ENCODE results near the gene HIC2. TPM values are rescaled to one million over a fixed set of nuclear protein-coding genes. Genes with fewer than 3 reads are reported as not detected.
A peak's percentile ranks its signal among the peaks of the same experiment; 100 is the strongest.
"Not testable (repeated sequence)": the region's sequence is repeated elsewhere in the genome, so short reads cannot be mapped to it uniquely, and the experiment has no call there.

Gene HIC2
- total and polyA plus RNA-seq, 9 of the 15 experiments (the other 6 are each of a cell fraction or from before 2014, with no cell fraction given): 1.7 to 117 (median 35.5) TPM

GRCh38 chr22:21384468-21385357 is 32.5 kb upstream of the HIC2 start:
- H3K9me1 ChIP-seq (ENCODE audit: control insufficient read depth, insufficient read depth, low read length); H3K9ac ChIP-seq (ENCODE audit: insufficient read depth in 1 of 2, low read depth in 2 of 2, low read length in 2 of 2); H4K20me1 ChIP-seq (replicated peaks; ENCODE audit: control insufficient read depth, insufficient read depth, low read length); H3K4me1 ChIP-seq (replicated peaks in 1 of 2; ENCODE audit: control insufficient read depth in 2 of 2, insufficient read depth in 2 of 2, low read length in 2 of 2); H3K4me2 ChIP-seq (ENCODE audit: insufficient read depth, low read length); H2AFZ ChIP-seq (ENCODE audit: low read depth, low read length); H3K79me2 ChIP-seq (ENCODE audit: control insufficient read depth, insufficient read depth, low read length); POLR2A ChIA-PET; DNase-seq (ENCODE audit: extremely low read depth in 1 of 4, low spot score in 3 of 4); intact Hi-C loops (cut with micrococcal nuclease); H3K27me3 ChIP-seq (ENCODE audit: control insufficient read depth in 2 of 2, insufficient read depth in 2 of 2, low read length in 2 of 2); H3K4me3 ChIP-seq; H3K27ac ChIP-seq (ENCODE audit: extremely low read depth, low read depth, low read length); FAIRE-seq; in situ Hi-C loops (cut with MboI); CTCF ChIA-PET (ENCODE audit: low intra/inter-chr PET ratio); H3K36me3 ChIP-seq (ENCODE audit: control insufficient read depth, insufficient read depth, low read length); H3K9me3 ChIP-seq (replicated peaks; ENCODE audit: control insufficient read depth, insufficient read depth, low read depth, low read length): not testable (repeated sequence)
- TSS peak; percentile 88 for BruUV-seq (replicated peaks)
- WGBS (ENCODE audit: insufficient coverage, low coverage, missing lambda C conversion rate): no CpG with 5 or more reads among the region's 79 CpGs
- peak; percentile 55 for ATAC-seq

- H3K9ac ChIP-seq (ENCODE audit: insufficient read depth in 1 of 2, low read depth in 2 of 2, low read length in 2 of 2); H2AFZ ChIP-seq (ENCODE audit: low read depth, low read length); FAIRE-seq; POLR2A ChIA-PET; H3K9me3 ChIP-seq (replicated peaks; ENCODE audit: control insufficient read depth, insufficient read depth, low read depth, low read length); H3K36me3 ChIP-seq (ENCODE audit: control insufficient read depth, insufficient read depth, low read length); H3K27ac ChIP-seq (ENCODE audit: extremely low read depth, low read depth, low read length); in situ Hi-C loops (cut with MboI); H3K79me2 ChIP-seq (ENCODE audit: control insufficient read depth, insufficient read depth, low read length); BruUV-seq (replicated peaks); intact Hi-C loops (cut with micrococcal nuclease); H3K4me1 ChIP-seq (replicated peaks in 1 of 2; ENCODE audit: control insufficient read depth in 2 of 2, insufficient read depth in 2 of 2, low read length in 2 of 2); H3K4me2 ChIP-seq (ENCODE audit: insufficient read depth, low read length); H3K4me3 ChIP-seq; CTCF ChIA-PET (ENCODE audit: low intra/inter-chr PET ratio); DNase-seq (ENCODE audit: extremely low read depth in 1 of 4, low spot score in 3 of 4); H4K20me1 ChIP-seq (replicated peaks; ENCODE audit: control insufficient read depth, insufficient read depth, low read length); H3K27me3 ChIP-seq (ENCODE audit: control insufficient read depth in 2 of 2, insufficient read depth in 2 of 2, low read length in 2 of 2); H3K9me1 ChIP-seq (ENCODE audit: control insufficient read depth, insufficient read depth, low read length): not testable (repeated sequence)
- no CpG with 5 or more reads among the region's 7 CpGs for WGBS (ENCODE audit: insufficient coverage, low coverage, missing lambda C conversion rate)
- peak; percentile 80 for ATAC-seq
Measured at GRCh38 chr22:21389480-21389879, 27.7 kb upstream of the HIC2 start.

- BruUV-seq (replicated peaks); H3K36me3 ChIP-seq (ENCODE audit: control insufficient read depth, insufficient read depth, low read length); H3K9ac ChIP-seq (ENCODE audit: insufficient read depth in 1 of 2, low read depth in 2 of 2, low read length in 2 of 2); H3K4me3 ChIP-seq; in situ Hi-C loops (cut with MboI); CTCF ChIA-PET (ENCODE audit: low intra/inter-chr PET ratio); H3K27me3 ChIP-seq (ENCODE audit: control insufficient read depth in 2 of 2, insufficient read depth in 2 of 2, low read length in 2 of 2); POLR2A ChIA-PET; H3K9me1 ChIP-seq (ENCODE audit: control insufficient read depth, insufficient read depth, low read length); FAIRE-seq; H4K20me1 ChIP-seq (replicated peaks; ENCODE audit: control insufficient read depth, insufficient read depth, low read length); H3K9me3 ChIP-seq (replicated peaks; ENCODE audit: control insufficient read depth, insufficient read depth, low read depth, low read length); H3K27ac ChIP-seq (ENCODE audit: extremely low read depth, low read depth, low read length); DNase-seq (ENCODE audit: extremely low read depth in 1 of 4, low spot score in 3 of 4); H2AFZ ChIP-seq (ENCODE audit: low read depth, low read length); intact Hi-C loops (cut with micrococcal nuclease); H3K4me1 ChIP-seq (replicated peaks in 1 of 2; ENCODE audit: control insufficient read depth in 2 of 2, insufficient read depth in 2 of 2, low read length in 2 of 2); H3K4me2 ChIP-seq (ENCODE audit: insufficient read depth, low read length); H3K79me2 ChIP-seq (ENCODE audit: control insufficient read depth, insufficient read depth, low read length): not testable (repeated sequence)
- no CpG with 5 or more reads among the region's 9 CpGs for WGBS (ENCODE audit: insufficient coverage, low coverage, missing lambda C conversion rate)
- peak; percentile 25 for ATAC-seq
Measured at GRCh38 chr22:21390013-21390412, 27.2 kb upstream of the HIC2 start.

GRCh38 chr22:21394613-21395012 is 22.6 kb upstream of the HIC2 start:
- POLR2A ChIA-PET; H3K27me3 ChIP-seq (ENCODE audit: control insufficient read depth in 2 of 2, insufficient read depth in 2 of 2, low read length in 2 of 2); H3K9me1 ChIP-seq (ENCODE audit: control insufficient read depth, insufficient read depth, low read length); H4K20me1 ChIP-seq (replicated peaks; ENCODE audit: control insufficient read depth, insufficient read depth, low read length); H3K4me1 ChIP-seq (replicated peaks in 1 of 2; ENCODE audit: control insufficient read depth in 2 of 2, insufficient read depth in 2 of 2, low read length in 2 of 2); in situ Hi-C loops (cut with MboI); H3K4me3 ChIP-seq; H3K4me2 ChIP-seq (ENCODE audit: insufficient read depth, low read length); ATAC-seq; BruUV-seq (replicated peaks); FAIRE-seq; H3K27ac ChIP-seq (ENCODE audit: extremely low read depth, low read depth, low read length); H3K9ac ChIP-seq (ENCODE audit: insufficient read depth in 1 of 2, low read depth in 2 of 2, low read length in 2 of 2); H2AFZ ChIP-seq (ENCODE audit: low read depth, low read length); DNase-seq (ENCODE audit: extremely low read depth in 1 of 4, low spot score in 3 of 4); CTCF ChIA-PET (ENCODE audit: low intra/inter-chr PET ratio); H3K9me3 ChIP-seq (replicated peaks; ENCODE audit: control insufficient read depth, insufficient read depth, low read depth, low read length); intact Hi-C loops (cut with micrococcal nuclease); H3K36me3 ChIP-seq (ENCODE audit: control insufficient read depth, insufficient read depth, low read length); H3K79me2 ChIP-seq (ENCODE audit: control insufficient read depth, insufficient read depth, low read length): not testable (repeated sequence)
- WGBS (ENCODE audit: insufficient coverage, low coverage, missing lambda C conversion rate): no CpG with 5 or more reads among the region's 7 CpGs

Data from K562 (cell line).